PC-9 (cell line): ENCODE measurements around the gene APOL2.

Source experiments
- EZH2 ChIP-seq: fragments of 200-600 bp; sonication (generic); IDR thresholded peaks from 2 replicates; pipeline ENCODE4 v1.8.0; 2017; ENCODE audit warnings: antibody characterized with exemption, low read depth
- TF ChIP-seq, protein P1 (sequence below): fragments of 200-600 bp; sonication (generic); conservative IDR thresholded peaks from 2 replicates; pipeline ENCODE4 v1.6.1; 2017; ENCODE audit warnings: mixed run types, antibody characterized with exemption, mild to moderate bottlenecking, moderate library complexity

DNA sequence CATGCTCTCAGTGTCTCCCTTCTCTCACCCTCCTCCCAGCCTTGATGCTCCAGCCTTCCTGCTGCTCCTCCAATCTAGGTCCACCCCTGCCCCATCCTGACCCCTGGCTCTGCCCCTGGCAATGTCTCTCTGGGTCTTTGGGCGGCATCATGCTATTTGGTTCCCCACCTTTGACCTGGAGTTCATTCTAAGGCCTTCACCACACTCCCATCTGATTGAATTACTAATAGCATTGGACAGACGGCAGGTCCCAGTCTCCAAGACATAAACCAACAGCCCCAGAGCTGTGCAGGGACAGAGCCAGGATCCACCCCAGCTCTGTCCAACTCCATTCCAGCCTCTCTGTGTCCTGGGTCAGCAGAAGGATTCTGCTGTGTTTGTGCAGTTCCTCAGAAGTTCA, 44.9 kb downstream of the APOL2 start:
- TF ChIP-seq, protein P1, sequence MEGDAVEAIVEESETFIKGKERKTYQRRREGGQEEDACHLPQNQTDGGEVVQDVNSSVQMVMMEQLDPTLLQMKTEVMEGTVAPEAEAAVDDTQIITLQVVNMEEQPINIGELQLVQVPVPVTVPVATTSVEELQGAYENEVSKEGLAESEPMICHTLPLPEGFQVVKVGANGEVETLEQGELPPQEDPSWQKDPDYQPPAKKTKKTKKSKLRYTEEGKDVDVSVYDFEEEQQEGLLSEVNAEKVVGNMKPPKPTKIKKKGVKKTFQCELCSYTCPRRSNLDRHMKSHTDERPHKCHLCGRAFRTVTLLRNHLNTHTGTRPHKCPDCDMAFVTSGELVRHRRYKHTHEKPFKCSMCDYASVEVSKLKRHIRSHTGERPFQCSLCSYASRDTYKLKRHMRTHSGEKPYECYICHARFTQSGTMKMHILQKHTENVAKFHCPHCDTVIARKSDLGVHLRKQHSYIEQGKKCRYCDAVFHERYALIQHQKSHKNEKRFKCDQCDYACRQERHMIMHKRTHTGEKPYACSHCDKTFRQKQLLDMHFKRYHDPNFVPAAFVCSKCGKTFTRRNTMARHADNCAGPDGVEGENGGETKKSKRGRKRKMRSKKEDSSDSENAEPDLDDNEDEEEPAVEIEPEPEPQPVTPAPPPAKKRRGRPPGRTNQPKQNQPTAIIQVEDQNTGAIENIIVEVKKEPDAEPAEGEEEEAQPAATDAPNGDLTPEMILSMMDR, result no peak
- TF ChIP-seq EZH2, result no peak
